GM15510 (cell line): ENCODE results near the gene TENM3.

ENCODE experiments used
- POLR2A ChIP-seq: IDR thresholded peaks from 3 replicates; pipeline ENCODE4 v1.6.1; 2011; ENCODE audit warnings: borderline replicate concordance; ENCODE audit not compliant: insufficient read length; ENCODE audit errors: extremely low read depth

TENM3 gene

GRCh38 chr4:182847576-182848450, 604.6 kb downstream of the TENM3 start:
- TF ChIP-seq POLR2A: no peak

- no peak for TF ChIP-seq POLR2A
These were observed 605.5 kb downstream of the TENM3 start for GRCh38 chr4:182848685-182849084.
